GM23248 (cell line): ENCODE results near the gene R3HCC1L. TPM values are rescaled to one million over a fixed set of nuclear protein-coding genes. Genes with fewer than 3 reads are reported as not detected.
A peak's percentile ranks its signal among the peaks of the same experiment; 100 is the strongest.

ENCODE experiments used
- DNase-seq: peaks from one replicate; pipeline ENCODE4 v3.0.0-alpha.2; 2015
- H2AFZ ChIP-seq: fragments of 200-600 bp; sonication (generic); 2 replicates; pipeline ENCODE4 v1.6.1; 2016; ENCODE audit warnings: antibody characterized with exemption
- H3F3A ChIP-seq: fragments of 200-600 bp; sonication (generic); 2 replicates; pipeline ENCODE4 v1.6.1; 2016; ENCODE audit warnings: mild to moderate bottlenecking, antibody characterized with exemption, mixed run types; ENCODE audit not compliant: insufficient read depth
- H3K27ac ChIP-seq: fragments of 200-600 bp; sonication (generic); 2 replicates; pipeline ENCODE4 v1.5.1; 2016; ENCODE audit warnings: mild to moderate bottlenecking
- H3K27me3 ChIP-seq: fragments of 200-600 bp; sonication (generic); replicated peaks from 2 replicates; pipeline ENCODE4 v1.6.1; 2016; ENCODE audit warnings: mild to moderate bottlenecking; ENCODE audit not compliant: insufficient read depth
- H3K36me3 ChIP-seq: fragments of 200-600 bp; sonication (generic); 2 replicates; pipeline ENCODE4 v1.6.1; 2016; ENCODE audit warnings: low read depth, mild to moderate bottlenecking
- H3K4me1 ChIP-seq: fragments of 200-600 bp; sonication (generic); 2 replicates; pipeline ENCODE4 v1.6.1; 2016; ENCODE audit warnings: mild to moderate bottlenecking; ENCODE audit not compliant: insufficient read depth
- H3K4me2 ChIP-seq: fragments of 200-600 bp; sonication (generic); one replicate; pipeline ENCODE4 v1.6.1; 2016; ENCODE audit warnings: mild to moderate bottlenecking; ENCODE audit not compliant: unreplicated experiment
- H3K4me3 ChIP-seq: fragments of 200-600 bp; sonication (generic); 2 replicates; pipeline ENCODE4 v1.5.1; 2016; ENCODE audit warnings: mild to moderate bottlenecking
- H3K79me2 ChIP-seq: fragments of 200-600 bp; sonication (generic); 2 replicates; pipeline ENCODE4 v1.6.1; 2016; ENCODE audit warnings: mild to moderate bottlenecking; ENCODE audit not compliant: insufficient read depth
- H3K9ac ChIP-seq: fragments of 200-600 bp; sonication (generic); 2 replicates; pipeline ENCODE4 v1.6.1; 2016; ENCODE audit warnings: mild to moderate bottlenecking
- H3K9me2 ChIP-seq: fragments of 200-600 bp; sonication (generic); 2 replicates; pipeline ENCODE4 v1.6.1; 2016; ENCODE audit warnings: mixed run types, mild to moderate bottlenecking, moderate library complexity; ENCODE audit not compliant: insufficient read depth
- H3K9me3 ChIP-seq: fragments of 200-600 bp; sonication (generic); one replicate; pipeline ENCODE4 v1.6.1; 2017; ENCODE audit warnings: low read depth
- H4K20me1 ChIP-seq: fragments of 200-600 bp; sonication (generic); 2 replicates; pipeline ENCODE4 v1.6.0; 2016; ENCODE audit not compliant: insufficient read depth
- EZH2 ChIP-seq: fragments of 200-600 bp; sonication (generic); IDR thresholded peaks from 2 replicates; pipeline ENCODE4 v1.6.1; 2018; ENCODE audit warnings: antibody characterized with exemption, mild to moderate bottlenecking; ENCODE audit not compliant: insufficient read depth, poor library complexity, severe bottlenecking
- EZH2phosphoT487 ChIP-seq: fragments of 200-600 bp; sonication (generic); IDR thresholded peaks from 2 replicates; pipeline ENCODE4 v1.6.1; 2018; ENCODE audit warnings: antibody characterized with exemption, moderate library complexity, mild to moderate bottlenecking, low read depth; ENCODE audit not compliant: insufficient read depth
- WGBS, 2 experiments: methylation state at CpG; one replicate each; pipeline ENCODE4 v1.1.6; 2015 to 2017; ENCODE audit warnings: low lambda C conversion rate in 2 of 2, low coverage in 1 of 2; ENCODE audit errors: missing lambda C conversion rate in 2 of 2; 5-methylcytosine and 5-hydroxymethylcytosine counted together
- in situ Hi-C: fragments of 300-500 bp; cut with MboI; formaldehyde crosslinking; loops from 2 replicates; pipeline ENCODE4 v1.15.0; 2020
- polyA plus RNA-seq: library from polyadenylated mRNA; unstranded; fragments of >200 nt; fragmentation: Nextera tagmentation; extraction: Ambion mirVana; gene quantifications from 2 replicates; pipeline ENCODE4 v1.2.1, GENCODE V29; 2016
- total RNA-seq: library from RNA; depleted of rRNA; stranded (reverse); fragments of >200 nt; shearing (Covaris generic); gene quantifications from 2 replicates; pipeline ENCODE4 v1.2.3, GENCODE V29; 2014

The R3HCC1L gene
- total and polyA plus RNA-seq, 2 experiments from 2014 or later: 8.2 to 10.2 TPM

DNA sequence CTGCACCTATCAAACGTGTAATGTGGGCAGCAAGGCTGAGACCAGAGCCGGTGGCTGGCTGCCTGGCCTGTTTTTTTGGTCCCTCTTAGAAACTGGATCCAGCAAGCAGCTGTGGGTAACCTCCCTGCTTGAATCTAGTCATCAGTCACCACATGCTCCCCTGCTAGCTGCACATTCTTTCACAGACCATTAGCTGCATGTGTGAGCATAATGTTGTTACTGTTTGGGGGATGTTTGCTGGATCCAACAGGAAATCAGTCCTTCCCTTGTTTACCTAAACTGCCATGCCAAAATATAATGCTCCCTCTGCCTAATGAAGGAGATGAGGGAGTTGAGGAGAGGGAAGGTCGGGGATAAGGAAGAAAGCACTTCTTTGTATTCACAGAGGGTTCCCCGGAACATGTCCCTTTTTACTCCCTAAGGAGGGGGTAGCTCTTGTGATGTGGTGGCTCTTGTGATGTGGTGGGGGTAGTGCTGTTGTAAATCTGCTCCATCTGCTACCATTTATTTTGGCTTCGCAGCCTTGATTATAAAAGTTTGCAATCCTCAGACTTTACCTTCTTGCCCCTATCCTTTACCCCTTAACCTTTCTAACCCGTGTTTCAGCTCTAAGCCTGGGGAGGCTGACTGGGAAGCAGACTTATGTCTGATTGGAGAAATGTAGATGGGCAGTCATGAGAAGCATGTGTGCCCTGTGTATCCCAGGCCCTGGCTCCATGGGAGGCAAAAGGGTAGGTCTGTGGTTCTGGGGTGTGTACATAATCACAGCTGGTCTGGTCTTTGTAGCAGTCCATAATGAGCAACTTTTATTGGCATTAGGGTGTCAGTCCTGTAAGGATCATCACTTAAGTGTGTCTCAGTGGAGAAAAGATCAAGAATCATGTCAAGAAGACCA is 112.7 kb downstream of the R3HCC1L start:
- no peak overlapping the region for H3K4me2 ChIP-seq
- H3K36me3 ChIP-seq: peaks cover 43% of the 10 kb centered on the region
- WGBS, 2 experiments: 29 to 30% methylated on average over 6 of the region's 6 CpGs
- H3K79me2 ChIP-seq: no peaks in the 10 kb centered on the region
- H4K20me1 ChIP-seq: no peaks in the 10 kb centered on the region
- TF ChIP-seq EZH2 (no peak), EZH2phosphoT487 (no peak)
- H3K9ac ChIP-seq: peak overlapping the region; percentile 18; the same call in 1 of the 2 replicates
- in situ Hi-C loops: loop anchor here (10.0 kb wide), 1 partner anchor 148 kb away; no protein-coding TSS in a partner anchor
- H2AFZ ChIP-seq: no peak overlapping the region
- no peaks in the 10 kb centered on the region for H3K27me3 ChIP-seq
- no peaks in the 10 kb centered on the region for H3K9me3 ChIP-seq
- H3K9me2 ChIP-seq: no peaks in the 10 kb centered on the region
- H3K4me3 ChIP-seq: no peak overlapping the region
- H3K27ac ChIP-seq: peak overlapping the region; percentile 47
- peaks cover 70% of the 10 kb centered on the region for H3F3A ChIP-seq
- H3K4me1 ChIP-seq: peaks cover 6% of the 10 kb centered on the region; the same call in 1 of the 2 replicates
- peak; percentile 69 for DNase-seq

DNA sequence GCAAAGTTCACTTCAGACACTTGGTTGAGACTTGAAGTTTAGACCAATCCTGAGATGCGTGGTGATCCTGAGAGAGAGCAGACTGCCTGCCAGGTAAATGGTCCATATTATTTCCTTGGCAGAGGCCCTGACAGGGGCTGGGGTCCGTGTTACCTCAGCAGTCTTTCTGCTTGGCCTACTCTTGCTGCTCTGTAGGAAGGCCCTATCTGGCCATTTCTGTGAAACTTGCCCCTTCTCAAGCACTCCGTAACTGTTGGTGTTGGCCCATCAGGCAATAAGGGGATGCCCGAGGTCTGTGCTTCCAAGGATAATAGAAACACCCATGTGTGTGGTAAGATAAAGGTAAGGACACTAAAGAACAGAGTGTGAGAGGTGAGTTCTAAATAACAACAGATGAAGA is 113.6 kb downstream of the R3HCC1L start:
- in situ Hi-C loops: loop anchor here (10.0 kb wide), 1 partner anchor 147 kb away; no protein-coding TSS in a partner anchor
- Histone ChIP-seq H3K27me3 (no peaks in the 10 kb centered on the region), H2AFZ (no peak overlapping the region), H3F3A (peaks cover 75% of the 10 kb centered on the region), H3K9me3 (no peaks in the 10 kb centered on the region), H3K27ac (0 out of 2 replicates have a peak overlapping the region, but pooled peaks have one; percentile 47), H3K4me1 (peaks cover 6% of the 10 kb centered on the region; the same call in 1 of the 2 replicates), H3K9me2 (no peaks in the 10 kb centered on the region), H4K20me1 (no peaks in the 10 kb centered on the region), H3K4me3 (no peak overlapping the region), H3K79me2 (no peaks in the 10 kb centered on the region), H3K9ac (no peak overlapping the region), H3K36me3 (peaks cover 50% of the 10 kb centered on the region), H3K4me2 (no peak overlapping the region)
- no peak for DNase-seq
- TF ChIP-seq EZH2 (no peak), EZH2phosphoT487 (no peak)
- 92 to 94% methylated on average over 4 of the region's 4 CpGs for WGBS, 2 experiments

DNA sequence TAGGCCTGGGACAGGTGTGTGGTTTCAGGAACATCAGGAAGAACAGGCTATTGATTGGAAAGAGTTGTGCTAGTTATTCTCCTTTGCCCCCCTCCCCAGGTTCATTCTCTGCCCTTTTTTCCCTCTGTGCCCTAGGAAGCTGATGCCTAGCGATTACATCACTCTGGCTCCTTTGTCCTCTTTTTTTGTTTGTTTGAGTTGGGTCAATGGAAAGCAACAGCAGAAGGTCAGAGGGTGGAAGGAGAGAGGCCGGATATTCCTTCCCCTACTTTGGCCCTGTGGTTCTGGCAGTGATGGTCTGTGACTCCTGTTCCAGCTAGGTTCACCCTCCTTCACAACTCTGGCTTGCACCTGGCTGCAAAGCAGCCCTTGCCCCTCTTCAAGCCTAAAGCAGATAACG is 114.7 kb downstream of the R3HCC1L start:
- H3F3A ChIP-seq: peaks cover 86% of the 10 kb centered on the region
- H3K4me3 ChIP-seq: no peak overlapping the region
- no peak overlapping the region for H3K9ac ChIP-seq
- no peaks in the 10 kb centered on the region for H3K27me3 ChIP-seq
- no peaks in the 10 kb centered on the region for H3K9me2 ChIP-seq
- peaks cover 6% of the 10 kb centered on the region; the same call in 1 of the 2 replicates for H3K4me1 ChIP-seq
- WGBS, 2 experiments: 67 to 79% methylated on average over 3 of the region's 3 CpGs
- no peak overlapping the region for H2AFZ ChIP-seq
- no peaks in the 10 kb centered on the region for H4K20me1 ChIP-seq
- H3K4me2 ChIP-seq: no peak overlapping the region
- in situ Hi-C loops: loop anchor here (10.0 kb wide), 1 partner anchor 146 kb away; no protein-coding TSS in a partner anchor
- H3K36me3 ChIP-seq: peaks cover 56% of the 10 kb centered on the region
- no peaks in the 10 kb centered on the region for H3K9me3 ChIP-seq
- no peak for DNase-seq
- TF ChIP-seq EZH2phosphoT487 (no peak), EZH2 (no peak)
- no peak overlapping the region for H3K27ac ChIP-seq
- H3K79me2 ChIP-seq: no peaks in the 10 kb centered on the region

DNA sequence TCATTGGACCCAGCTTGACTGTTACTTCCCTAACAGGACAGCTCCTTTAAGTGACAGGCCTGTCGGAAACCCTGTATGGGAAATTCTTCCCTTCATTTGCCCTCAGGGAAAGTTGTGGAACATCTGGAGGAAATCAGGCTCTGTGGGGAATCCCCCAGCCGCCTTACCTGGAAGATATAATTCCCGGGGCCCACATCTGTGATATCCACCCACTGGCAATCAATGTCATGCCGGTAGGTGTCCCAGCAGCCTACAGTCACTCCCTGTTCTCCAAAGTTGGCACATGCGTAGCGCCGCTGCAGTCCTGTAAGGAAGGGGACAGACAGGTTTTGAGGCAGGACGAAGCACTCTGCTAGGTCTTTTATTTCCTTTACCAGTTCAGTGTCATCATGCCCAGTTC is 116.9 kb downstream of the R3HCC1L start:
- H3K79me2 ChIP-seq: no peaks in the 10 kb centered on the region
- in situ Hi-C loops: no loop called here

More for the DNA sequence above, 116.9 kb downstream of the R3HCC1L start:
- no peak for DNase-seq
- Histone ChIP-seq H3K9me3 (no peaks in the 10 kb centered on the region), H3F3A (peaks cover 93% of the 10 kb centered on the region), H3K9me2 (no peaks in the 10 kb centered on the region), H3K9ac (no peak overlapping the region), H3K27ac (no peak overlapping the region), H3K4me2 (no peak overlapping the region), H3K4me1 (peaks cover 6% of the 10 kb centered on the region; the same call in 1 of the 2 replicates), H3K36me3 (peaks cover 67% of the 10 kb centered on the region), H2AFZ (no peak overlapping the region), H4K20me1 (no peaks in the 10 kb centered on the region), H3K4me3 (no peak overlapping the region), H3K27me3 (no peaks in the 10 kb centered on the region)
- TF ChIP-seq EZH2phosphoT487: no peak
- no peak for TF ChIP-seq EZH2
- 83 to 84% methylated on average over 8 of the region's 8 CpGs for WGBS, 2 experiments
